ENCODE results near the gene UFD1.
A peak's percentile ranks its signal among the peaks of the same experiment; 100 is the strongest.

UFD1 gene

DNA sequence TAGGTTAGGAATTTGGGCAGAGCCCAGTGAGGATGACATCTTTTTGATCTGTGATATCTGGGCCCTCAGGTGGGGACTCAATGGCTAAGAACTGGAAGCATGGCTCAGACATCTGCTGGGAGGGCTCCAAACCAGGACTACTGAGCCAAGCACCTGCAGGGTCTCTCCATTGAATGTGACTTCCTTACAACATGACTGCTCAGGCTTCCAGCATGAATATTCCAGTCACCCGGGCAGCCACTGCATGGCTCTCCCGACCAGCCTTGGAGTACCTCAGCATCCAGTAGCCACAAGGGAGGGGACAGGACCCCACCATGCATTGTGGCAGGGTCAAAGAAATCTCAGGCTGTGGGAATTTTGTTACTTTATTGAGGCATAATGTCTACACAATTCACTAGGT, 9.3 kb upstream of the UFD1 start:
- TF ChIP-seq, protein P1, sequence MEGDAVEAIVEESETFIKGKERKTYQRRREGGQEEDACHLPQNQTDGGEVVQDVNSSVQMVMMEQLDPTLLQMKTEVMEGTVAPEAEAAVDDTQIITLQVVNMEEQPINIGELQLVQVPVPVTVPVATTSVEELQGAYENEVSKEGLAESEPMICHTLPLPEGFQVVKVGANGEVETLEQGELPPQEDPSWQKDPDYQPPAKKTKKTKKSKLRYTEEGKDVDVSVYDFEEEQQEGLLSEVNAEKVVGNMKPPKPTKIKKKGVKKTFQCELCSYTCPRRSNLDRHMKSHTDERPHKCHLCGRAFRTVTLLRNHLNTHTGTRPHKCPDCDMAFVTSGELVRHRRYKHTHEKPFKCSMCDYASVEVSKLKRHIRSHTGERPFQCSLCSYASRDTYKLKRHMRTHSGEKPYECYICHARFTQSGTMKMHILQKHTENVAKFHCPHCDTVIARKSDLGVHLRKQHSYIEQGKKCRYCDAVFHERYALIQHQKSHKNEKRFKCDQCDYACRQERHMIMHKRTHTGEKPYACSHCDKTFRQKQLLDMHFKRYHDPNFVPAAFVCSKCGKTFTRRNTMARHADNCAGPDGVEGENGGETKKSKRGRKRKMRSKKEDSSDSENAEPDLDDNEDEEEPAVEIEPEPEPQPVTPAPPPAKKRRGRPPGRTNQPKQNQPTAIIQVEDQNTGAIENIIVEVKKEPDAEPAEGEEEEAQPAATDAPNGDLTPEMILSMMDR (conservative IDR thresholded peaks at IDR 0.05; ENCODE audit: low read depth, low read length) = no peak
- DNase-seq (ENCODE audit: low read depth) = no peak
- H3K4me3 ChIP-seq (ENCODE audit: low read length) = no peak overlapping the region

DNA sequence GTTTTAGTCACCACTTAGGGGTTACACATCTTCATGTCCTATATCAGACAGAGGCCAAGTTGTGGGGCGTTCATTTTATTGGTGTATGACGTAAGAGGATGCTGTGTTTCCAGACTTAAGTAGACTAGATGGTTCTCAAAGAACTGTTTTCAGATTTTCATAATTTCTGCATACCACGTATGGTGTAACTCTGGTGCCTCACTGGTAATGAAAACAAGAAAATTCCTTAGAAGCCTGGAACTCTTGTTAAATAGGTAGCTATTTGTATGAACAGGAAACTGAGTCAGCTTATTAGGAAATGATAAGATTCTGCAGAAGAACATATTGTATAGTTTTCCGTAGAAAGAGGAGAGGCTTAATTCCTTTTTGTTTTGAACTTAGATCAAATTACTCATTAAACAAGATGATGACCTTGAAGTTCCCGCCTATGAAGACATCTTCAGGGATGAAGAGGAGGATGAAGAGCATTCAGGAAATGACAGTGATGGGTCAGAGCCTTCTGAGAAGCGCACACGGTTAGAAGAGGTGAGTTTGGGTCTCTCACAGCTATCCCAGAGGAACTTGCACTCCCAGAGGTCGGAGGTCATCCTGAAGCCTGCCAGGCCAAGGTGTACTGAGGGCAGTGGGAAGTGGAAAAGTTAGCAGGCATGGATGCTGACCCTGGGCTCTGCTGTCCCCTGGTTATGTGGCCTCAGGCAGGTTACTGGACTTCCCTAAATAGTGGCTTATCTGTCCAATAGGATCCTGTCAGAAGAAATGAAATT, 4.7 kb upstream of the UFD1 start:
- TF ChIP-seq, protein P1 (conservative IDR thresholded peaks at IDR 0.05; ENCODE audit: low read depth, low read length) = no peak
- no peak for DNase-seq (ENCODE audit: low read depth)
- no peak overlapping the region for H3K4me3 ChIP-seq (ENCODE audit: low read length)

DNA sequence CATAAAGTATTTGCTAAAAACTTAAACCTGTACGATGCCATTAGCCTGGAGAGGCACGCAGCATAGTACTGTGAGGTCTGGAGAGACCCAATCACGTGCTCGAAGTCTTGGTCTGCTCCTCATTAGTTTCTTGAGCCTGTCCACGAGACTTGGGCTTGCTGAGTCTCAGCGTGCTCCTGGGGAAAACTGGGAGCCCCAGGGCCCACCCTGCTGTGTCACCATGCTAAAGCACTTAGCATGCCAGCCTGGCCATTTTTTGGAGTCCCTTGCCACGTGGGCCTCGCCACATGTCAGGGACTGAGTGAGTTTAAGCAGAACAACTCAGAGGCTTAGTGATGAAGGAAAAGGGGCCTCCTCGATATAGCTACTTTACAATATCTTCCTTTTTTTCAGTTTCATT, 3.3 kb upstream of the UFD1 start:
- no peak overlapping the region for H3K4me3 ChIP-seq (ENCODE audit: low read length)
- TF ChIP-seq, protein P1 (conservative IDR thresholded peaks at IDR 0.05; ENCODE audit: low read depth, low read length) = no peak
- DNase-seq (ENCODE audit: low read depth) = no peak

DNA sequence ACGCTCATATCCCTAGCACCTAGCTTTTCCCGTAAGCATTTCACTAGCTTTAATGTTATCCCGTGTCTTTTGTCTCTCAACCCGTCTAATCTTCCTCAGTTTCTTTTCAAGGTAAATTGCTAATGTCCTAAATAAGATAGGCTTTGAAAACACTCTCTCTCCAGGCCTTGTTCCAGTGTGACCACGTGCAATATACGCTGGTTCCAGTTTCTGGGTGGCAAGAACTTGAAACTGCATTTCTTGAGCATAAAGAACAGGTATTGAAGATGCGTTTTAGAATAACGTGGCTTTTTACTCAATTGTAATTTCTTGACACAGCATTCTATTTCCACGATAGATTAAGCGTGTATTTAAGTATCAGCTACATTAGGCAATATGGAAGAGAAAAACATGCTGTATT, 1.8 kb upstream of the UFD1 start:
- DNase-seq (ENCODE audit: low read depth) = no peak
- TF ChIP-seq, protein P1 (conservative IDR thresholded peaks at IDR 0.05; ENCODE audit: low read depth, low read length) = no peak
- H3K4me3 ChIP-seq (ENCODE audit: low read length) = peak overlapping the region; percentile 95

DNA sequence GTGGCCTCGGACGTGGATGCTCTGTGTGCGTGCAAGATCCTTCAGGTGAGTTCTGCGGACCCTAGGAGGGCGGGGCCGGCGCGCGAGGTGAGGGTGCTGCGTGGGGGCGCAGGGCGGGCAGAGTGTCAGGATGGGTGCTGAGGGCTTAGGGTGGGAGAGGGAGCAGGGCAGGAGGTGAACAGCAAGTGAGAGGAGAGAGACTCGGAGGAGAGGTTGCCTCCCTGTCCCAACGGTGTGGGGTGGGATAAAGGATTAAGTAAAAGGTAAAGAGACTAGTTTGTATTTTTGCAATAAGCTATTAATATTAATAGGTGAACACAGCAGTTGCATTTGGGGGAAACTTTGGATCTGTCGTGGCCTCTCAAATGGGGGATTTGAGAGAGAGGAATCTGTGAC, 1.2 kb upstream of the UFD1 start:
- no peak for DNase-seq (ENCODE audit: low read depth)
- TF ChIP-seq, protein P1 (conservative IDR thresholded peaks at IDR 0.05; ENCODE audit: low read depth, low read length) = no peak
- peak overlapping the region; percentile 95 for H3K4me3 ChIP-seq (ENCODE audit: low read length)

DNA sequence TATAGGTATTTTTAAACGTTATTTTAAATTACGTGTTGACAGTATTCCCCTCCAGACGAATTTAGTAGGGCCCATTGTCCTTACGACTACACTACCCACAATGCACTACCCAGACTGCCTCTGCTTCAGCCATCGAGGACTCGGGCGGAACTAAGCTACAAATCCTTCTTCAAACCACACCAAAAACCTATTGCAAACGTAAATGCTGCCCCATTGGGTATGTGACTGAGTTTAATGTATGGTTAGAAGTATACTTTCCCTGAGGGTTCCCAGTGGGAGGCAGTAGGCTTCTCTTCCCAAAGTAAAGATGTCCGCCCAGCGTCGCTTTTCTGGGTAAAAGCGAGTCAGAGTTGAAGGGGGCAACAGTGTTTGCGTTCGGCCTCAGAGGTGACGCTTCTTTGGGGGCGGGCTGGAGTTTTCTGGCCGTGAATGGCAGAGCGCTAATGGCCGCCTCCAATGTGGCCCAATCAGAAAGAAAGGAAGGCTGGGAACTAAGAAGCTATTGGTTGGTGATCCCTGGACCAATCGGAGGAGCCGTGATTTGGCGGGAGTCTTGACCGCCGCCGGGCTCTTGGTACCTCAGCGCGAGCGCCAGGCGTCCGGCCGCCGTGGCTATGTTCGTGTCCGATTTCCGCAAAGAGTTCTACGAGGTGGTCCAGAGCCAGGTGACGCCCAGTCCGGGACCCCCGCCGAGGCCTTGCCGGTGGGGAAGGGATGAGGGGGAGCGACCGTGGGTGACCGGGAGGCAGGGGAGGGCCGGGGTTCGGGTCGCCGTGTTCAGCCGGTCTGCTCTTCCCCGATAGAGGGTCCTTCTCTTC, 571 bp upstream of the UFD1 start, which contains the start of gene CDC45:
TSS of gene CDC45 (plus strand) at position 566 of the 818 bp plus-strand sequence. CDS start at position 615, 49 bp downstream.
- H3K4me3 ChIP-seq (ENCODE audit: low read length) = peak within 1 kb of the TSS; percentile 95
- DNase-seq (ENCODE audit: low read depth) = peak; percentile 94
- TF ChIP-seq, protein P1 (conservative IDR thresholded peaks at IDR 0.05; ENCODE audit: low read depth, low read length) = no peak

All from retinal pigment epithelial cell (primary cell).